Dermis blood vessel endothelial cell (primary cell): ENCODE measurements around the gene PAFAH2. TPM values are rescaled to one million over a fixed set of nuclear protein-coding genes. Genes with fewer than 3 reads are reported as not detected.
"Not testable (repeated sequence)": the region's sequence is repeated elsewhere in the genome, so short reads cannot be mapped to it uniquely, and the experiment has no call there.

Source experiments
- DNase-seq: peaks from one replicate; pipeline ENCODE4 v3.0.0; 2010
- total RNA-seq: library from RNA; depleted of rRNA; stranded (reverse); fragments of >200 nt; gene quantifications from 2 replicates; pipeline ENCODE4 v1.2.3, GENCODE V29; 2014

PAFAH2 gene
- total RNA-seq, 1 donor from 2014 or later = 31.7 TPM

GRCh38 chr1:25979210-25979609 lies 18.7 kb downstream of the PAFAH2 start:
- DNase-seq = no peak

DNA sequence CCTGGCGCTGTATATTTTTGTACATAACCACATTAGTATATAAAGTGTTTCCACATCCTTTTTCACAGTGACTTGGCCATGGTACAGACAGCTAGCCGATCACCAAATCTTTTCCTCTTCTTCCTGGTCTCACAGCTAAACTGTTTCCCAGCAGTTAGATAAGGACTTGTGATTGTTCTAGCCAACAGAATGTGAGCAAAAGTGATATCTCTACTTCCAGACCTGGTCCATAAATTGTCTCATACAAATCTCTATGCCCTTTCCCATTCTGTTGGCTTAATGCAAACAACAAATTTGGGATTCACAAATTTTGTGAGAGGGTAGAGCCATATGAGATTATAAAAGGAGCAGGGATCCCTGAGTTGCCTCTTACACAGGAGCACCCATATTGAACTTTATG lies 19.5 kb downstream of the PAFAH2 start:
- no peak for DNase-seq

GRCh38 chr1:25977801-25978200 lies 20.1 kb downstream of the PAFAH2 start:
- no peak for DNase-seq

GRCh38 chr1:25973610-25974321 lies 24.1 kb downstream of the PAFAH2 start:
- DNase-seq = no peak

DNA sequence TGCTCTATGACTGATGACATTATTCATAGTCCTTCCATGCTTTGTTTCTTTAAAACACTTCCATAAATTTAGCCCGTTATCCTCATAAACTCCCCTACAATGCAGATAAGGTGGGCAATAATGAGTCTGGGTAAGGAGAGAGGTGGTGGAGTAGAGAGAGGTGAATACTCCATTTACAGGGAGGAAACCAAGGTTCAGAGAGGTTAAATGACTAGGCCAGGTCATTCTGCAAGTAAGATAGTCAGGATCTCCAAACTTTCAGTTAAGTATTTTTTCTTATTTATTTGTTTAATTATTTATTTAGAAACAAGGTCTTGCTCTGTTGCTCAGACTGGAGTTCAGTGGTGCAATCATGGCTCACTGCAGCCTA lies 26.1 kb downstream of the PAFAH2 start:
- DNase-seq = no peak

GRCh38 chr1:25971066-25971810 lies 26.6 kb downstream of the PAFAH2 start:
- no peak for DNase-seq

GRCh38 chr1:25967308-25967707 lies 30.6 kb downstream of the PAFAH2 start:
- no peak for DNase-seq

DNA sequence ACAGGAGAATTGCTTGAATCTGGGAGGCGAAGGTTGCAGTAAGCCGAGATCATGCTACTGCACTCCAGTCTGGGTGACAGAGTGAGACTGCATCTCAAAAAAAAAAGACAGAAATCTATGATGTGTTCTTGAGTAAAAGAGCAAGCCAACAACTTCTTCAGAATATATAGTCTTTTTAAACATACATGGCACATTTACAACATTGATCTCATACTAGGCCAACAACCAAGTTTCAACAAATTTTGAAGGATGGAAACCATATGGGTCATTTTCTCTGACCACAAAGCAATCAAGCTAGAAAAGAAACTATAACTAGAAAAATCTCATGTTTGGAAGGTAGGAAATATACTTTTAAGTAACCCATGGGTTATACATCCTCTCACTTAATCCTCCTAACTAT lies 38.3 kb downstream of the PAFAH2 start:
- no peak for DNase-seq

- DNase-seq = peak; percentile 67
Observed at GRCh38 chr1:25958465-25958864, 39.4 kb downstream of the PAFAH2 start.

DNA sequence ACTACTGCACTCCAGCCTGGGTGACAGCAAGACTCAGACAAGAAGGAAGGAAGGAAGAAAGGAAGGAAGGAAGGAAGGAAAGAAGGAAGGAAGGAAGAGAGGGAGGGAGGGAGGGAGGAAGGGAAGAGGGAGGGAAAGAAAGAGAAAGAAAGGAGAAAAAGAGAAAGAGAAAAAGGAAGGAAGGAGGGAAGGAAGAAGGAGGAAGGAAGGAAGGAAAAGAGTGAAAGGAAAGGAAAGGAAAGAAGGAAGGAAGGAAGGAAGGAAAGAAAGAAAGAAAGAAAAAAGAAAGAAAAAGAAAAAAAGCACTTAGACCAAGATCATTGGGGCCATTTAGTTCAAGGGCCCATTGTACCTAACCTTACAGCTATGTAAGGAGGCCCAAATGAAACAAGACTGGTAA lies 42.3 kb downstream of the PAFAH2 start:
- no peak for DNase-seq

DNA sequence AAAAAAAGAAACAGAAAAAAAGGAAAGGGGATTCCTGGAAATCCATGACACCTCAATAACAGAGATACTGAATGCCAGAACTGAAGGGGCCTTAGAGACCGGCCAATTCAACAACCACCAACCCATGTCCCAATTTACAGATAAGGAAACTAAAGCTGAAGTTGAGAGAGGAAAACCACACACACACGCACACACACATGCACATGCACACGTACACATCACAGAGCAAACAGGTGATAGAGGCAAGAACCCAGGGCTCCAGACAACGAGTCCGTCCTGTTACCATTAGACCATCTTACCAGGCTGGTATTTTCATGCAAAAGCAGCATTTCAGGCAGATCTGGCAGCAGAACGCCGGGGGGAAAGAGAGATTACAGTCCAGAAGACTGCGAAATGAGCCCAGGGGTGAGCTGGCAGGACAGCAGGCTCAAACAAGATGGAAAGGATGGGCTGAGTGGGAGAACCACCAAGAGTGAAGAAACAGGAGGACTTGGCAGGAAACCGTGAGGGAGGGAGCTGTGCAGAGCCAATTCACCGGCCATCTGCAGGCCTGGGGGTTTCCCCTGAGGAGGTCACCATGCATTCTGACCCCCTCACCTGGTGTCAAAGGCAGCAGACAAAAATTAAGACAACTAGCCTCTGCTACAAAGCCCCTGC lies 43.5 kb downstream of the PAFAH2 start:
- no peak for DNase-seq

DNA sequence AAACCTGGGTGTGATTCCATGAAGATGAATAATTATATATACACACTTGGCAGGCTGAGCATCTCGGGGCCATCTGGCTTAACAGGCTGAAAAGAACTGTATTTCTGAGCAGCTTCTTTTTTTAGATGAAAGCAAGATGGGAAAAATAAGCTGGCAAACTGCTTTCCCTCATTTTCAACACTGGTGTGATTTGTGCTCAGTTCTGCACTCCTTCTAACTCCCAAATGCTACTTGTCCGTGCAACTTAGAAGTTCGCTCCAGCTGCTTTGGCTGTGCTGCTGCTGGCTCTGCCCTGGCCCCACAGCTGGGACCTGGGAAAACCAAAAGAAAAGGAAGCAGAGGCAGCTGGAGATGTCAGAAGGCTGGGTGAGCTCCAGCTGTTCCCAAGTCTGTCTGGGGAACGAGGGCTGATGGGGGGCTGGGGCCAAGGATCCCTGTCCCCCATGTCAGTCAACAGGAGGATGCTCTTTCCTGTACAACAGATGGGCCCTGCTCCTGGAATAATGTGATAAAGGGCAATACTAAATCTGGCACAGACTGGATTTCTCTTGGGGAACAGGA lies 44.9 kb downstream of the PAFAH2 start:
- DNase-seq = no peak

GRCh38 chr1:25948641-25949040 lies 49.2 kb downstream of the PAFAH2 start:
- no peak for DNase-seq

GRCh38 chr1:25947027-25947426 lies 50.8 kb downstream of the PAFAH2 start:
- no peak for DNase-seq

- no peak for DNase-seq
Observed at GRCh38 chr1:25945761-25946160, 52.1 kb downstream of the PAFAH2 start.

DNA sequence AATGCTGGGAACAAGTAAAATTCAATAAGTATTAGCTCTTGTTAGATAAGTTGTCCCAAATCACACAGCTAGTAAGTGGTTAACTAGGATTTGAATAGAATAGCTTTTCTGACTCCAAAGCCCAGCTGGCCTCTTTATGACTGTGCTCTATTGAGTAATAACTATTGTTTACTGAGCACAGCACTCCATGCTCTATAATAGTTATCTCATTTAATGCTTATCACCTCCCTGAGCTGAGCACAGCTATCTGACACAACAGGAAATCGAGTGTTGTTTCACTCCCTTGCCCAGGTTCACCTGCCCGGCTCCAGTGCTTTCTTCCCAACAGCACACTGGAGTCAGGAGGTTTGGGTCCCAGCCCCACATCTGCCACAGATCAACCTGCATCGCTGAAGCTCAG lies 52.9 kb downstream of the PAFAH2 start:
- DNase-seq = peak; percentile 21

GRCh38 chr1:25943511-25943910 lies 54.4 kb downstream of the PAFAH2 start:
- not testable (repeated sequence) for DNase-seq

DNA sequence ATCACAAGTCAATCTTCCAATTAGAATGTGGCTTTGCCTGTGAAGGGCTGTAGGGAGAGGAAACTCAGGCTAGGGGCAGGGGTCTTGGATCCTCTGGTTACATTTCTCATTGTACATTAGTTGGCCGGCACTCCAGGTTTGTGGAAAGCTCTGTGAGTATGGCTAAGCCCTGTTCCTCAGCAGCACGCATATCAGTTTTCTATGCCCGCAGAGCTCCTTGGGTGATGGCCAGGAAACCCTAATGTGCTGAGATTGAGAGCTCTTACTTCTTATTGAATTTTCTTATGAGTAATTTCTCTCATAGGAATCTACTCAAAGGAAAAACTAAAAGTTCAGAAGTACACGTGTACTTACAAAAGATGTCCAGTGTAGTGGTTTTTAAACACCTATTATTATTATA lies 60.9 kb downstream of the PAFAH2 start:
- DNase-seq = no peak

DNA sequence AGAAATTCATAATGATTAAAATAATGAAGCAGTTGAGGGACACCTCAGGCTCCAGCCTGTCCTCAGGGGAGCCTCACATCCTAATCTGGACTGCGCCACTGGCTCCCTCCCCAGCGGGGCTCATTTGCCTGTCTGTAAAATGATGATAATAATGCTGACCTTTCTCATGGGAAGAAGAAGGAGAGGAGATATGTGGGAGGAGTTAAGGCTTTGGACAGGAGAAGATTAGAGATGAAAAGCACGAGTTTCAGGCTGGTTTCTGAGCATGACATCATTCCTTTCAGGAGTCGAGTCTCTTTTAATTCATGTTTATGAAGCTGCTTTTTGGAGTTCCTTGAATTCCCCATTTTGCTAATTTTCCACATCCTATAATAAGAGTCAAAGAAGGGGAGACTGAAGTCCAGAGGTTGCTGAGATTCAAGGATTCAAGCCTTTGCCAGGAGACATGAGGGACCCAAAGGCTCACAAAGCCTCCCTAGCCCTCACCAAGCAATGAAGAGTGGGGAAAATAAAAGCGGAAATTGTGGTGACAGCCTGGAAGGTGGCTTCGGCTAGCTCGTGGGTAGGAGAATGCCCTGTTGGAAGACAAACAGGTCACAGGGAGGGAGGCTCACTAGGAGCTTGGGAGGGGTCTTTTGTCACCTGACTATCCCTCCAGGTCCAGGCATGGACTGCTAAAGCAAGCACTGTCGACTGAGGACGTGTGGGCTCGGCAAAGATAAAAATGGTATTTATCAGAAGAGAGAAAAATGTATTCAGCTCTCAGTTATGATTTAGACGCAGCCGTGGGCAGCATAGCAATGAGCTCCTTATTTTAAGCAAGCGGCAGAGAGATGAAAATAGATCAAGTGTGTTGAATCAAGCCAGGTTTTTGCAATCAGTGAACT lies 64.1 kb downstream of the PAFAH2 start:
- DNase-seq = no peak

GRCh38 chr1:25932811-25933400 lies 65.0 kb downstream of the PAFAH2 start:
- not testable (repeated sequence) for DNase-seq

GRCh38 chr1:25932321-25932720 lies 65.5 kb downstream of the PAFAH2 start:
- no peak for DNase-seq

DNA sequence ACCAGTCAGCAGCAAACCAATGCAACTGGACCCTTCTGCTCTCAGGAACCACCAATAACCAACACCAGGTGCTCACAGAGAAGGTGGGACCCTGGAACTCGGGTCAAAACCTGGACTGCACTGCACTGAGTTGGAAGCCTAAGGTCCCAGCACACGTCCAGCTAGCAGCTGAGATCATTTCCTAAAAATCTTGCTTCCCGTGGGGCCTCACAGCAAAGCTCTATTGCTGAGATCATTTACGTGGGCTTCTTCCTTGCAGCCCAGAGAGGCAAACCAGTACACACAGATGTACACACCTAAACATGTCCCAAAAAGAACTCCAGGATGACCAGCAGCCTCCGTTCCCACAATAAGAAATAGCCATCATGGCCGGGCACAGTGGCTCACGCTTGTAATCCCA lies 68.8 kb downstream of the PAFAH2 start:
- DNase-seq = no peak
